K562 (cell line): Measurements from ENCODE around the gene RTP5.

Source experiments
- CEBPG ChIP-seq, 3 experiments: fragments of 200-800 bp in 1 of 3; sonication (Bioruptor generic) in 1 of 3; sonication (generic) in 1 of 3; formaldehyde crosslinking in 1 of 3; IDR thresholded peaks in 2 of 3; conservative IDR thresholded peaks in 1 of 3; 2 replicates each; pipeline versions ENCODE4 v1.6.1 to v1.8.0; 2016 to 2022; ENCODE audit warnings: missing compliant biosample characterization in 2 of 3, missing genetic modification characterization in 2 of 3, mild to moderate bottlenecking in 1 of 3, missing genetic modification reagents in 1 of 3
- CREB1 ChIP-seq, 2 experiments: sonication (generic) in 1 of 2; formaldehyde crosslinking in 1 of 2; IDR thresholded peaks; 2 replicates each; pipeline versions ENCODE4 v1.6.1 to v1.8.0; 2012 to 2022; ENCODE audit warnings: inconsistent platforms in 1 of 2, mild to moderate bottlenecking in 1 of 2, missing genetic modification reagents in 1 of 2, moderate library complexity in 1 of 2
- CTCF ChIP-seq, 3 experiments: IDR thresholded peaks in 2 of 3; conservative IDR thresholded peaks in 1 of 3; 2 replicates each; pipeline ENCODE4 v1.5.1; 2011 to 2012; ENCODE audit warnings: low read length in 3 of 3, mild to moderate bottlenecking in 3 of 3, control low read depth in 2 of 3, improper control_type of control experiment in 1 of 3, inconsistent platforms in 1 of 3, low read depth in 1 of 3, mixed read lengths in 1 of 3, moderate library complexity in 1 of 3; ENCODE audit not compliant: insufficient read depth in 2 of 3
- CUX1 ChIP-seq: fragments of 200-800 bp; sonication (Bioruptor generic); IDR thresholded peaks from 2 replicates; pipeline ENCODE4 v1.6.1; 2016; ENCODE audit warnings: missing genetic modification characterization, missing compliant biosample characterization
- EP300 ChIP-seq: IDR thresholded peaks from 2 replicates; pipeline ENCODE4 v1.6.1; 2012; ENCODE audit warnings: low read length, improper control_type of control experiment
- FUS ChIP-seq: fragments of 200-400 bp; formaldehyde crosslinking; optimal IDR thresholded peaks from 2 replicates; pipeline ENCODE3; 2017; ENCODE audit warnings: low read depth, low read length
- MEF2A ChIP-seq: IDR thresholded peaks from 2 replicates; pipeline ENCODE4 v1.6.1; 2011; ENCODE audit warnings: low read depth, mild to moderate bottlenecking, low read length, moderate library complexity; ENCODE audit not compliant: control insufficient read depth
- MXD1 ChIP-seq: fragments of 250-450 bp; sonication (Bioruptor Pico); IDR thresholded peaks from 2 replicates; pipeline ENCODE4 v1.8.0; 2021; ENCODE audit warnings: borderline replicate concordance, mild to moderate bottlenecking, moderate library complexity; ENCODE audit not compliant: poor library complexity, severe bottlenecking
- PKNOX1 ChIP-seq: fragments of 450-650 bp; IDR thresholded peaks from 2 replicates; pipeline ENCODE4 v1.6.1; 2016
- RFX5 ChIP-seq: IDR thresholded peaks from 2 replicates; pipeline ENCODE4 v1.6.1; 2011; ENCODE audit warnings: low read depth, mild to moderate bottlenecking, improper control_type of control experiment, low read length
- SRSF1 ChIP-seq: fragments of 200-400 bp; formaldehyde crosslinking; IDR thresholded peaks from 2 replicates; pipeline ENCODE4 v1.6.1; 2017; ENCODE audit warnings: mild to moderate bottlenecking, low read depth, low read length, moderate library complexity
- USF2 ChIP-seq: sonication (generic); formaldehyde crosslinking; IDR thresholded peaks from 2 replicates; pipeline ENCODE4 v1.5.0; 2020; ENCODE audit warnings: missing genetic modification reagents
- ZNF785 ChIP-seq: fragments of 250-450 bp; sonication (Bioruptor Pico); IDR thresholded peaks from 2 replicates; pipeline ENCODE4 v1.4.0; 2020; ENCODE audit warnings: mild to moderate bottlenecking

- no peak for TF ChIP-seq EP300
- TF ChIP-seq CTCF (IDR thresholded peaks at IDR 0.05 in 2 of 3, conservative IDR thresholded peaks at IDR 0.05 in 1 of 3; ENCODE audit: insufficient read depth in 2 of 3, low read depth in 1 of 3, low read length in 3 of 3), result no peak
- no peak for TF ChIP-seq PKNOX1
- TF ChIP-seq FUS, result no peak
- TF ChIP-seq SRSF1, result no peak
- TF ChIP-seq CREB1 (IDR thresholded peaks at IDR 0.05), result no peak
- no peak for TF ChIP-seq CREB1 (CRISPR knock-in tag; IDR thresholded peaks at IDR 0.05)
- TF ChIP-seq USF2, result no peak
- no peak for TF ChIP-seq MXD1 (CRISPR knock-in tag)
- no peak for TF ChIP-seq MEF2A
- no peak for TF ChIP-seq ZNF785 (CRISPR knock-in tag)
- no peak for TF ChIP-seq RFX5
- TF ChIP-seq CUX1 (CRISPR knock-in tag), result no peak
- no peak for TF ChIP-seq CEBPG (CRISPR knock-in tag; IDR thresholded peaks at IDR 0.05)
- no peak for TF ChIP-seq CEBPG (tag; conservative IDR thresholded peaks at IDR 0.05 in 1 of 2, IDR thresholded peaks at IDR 0.05 in 1 of 2)
Measured at GRCh38 chr2:241855888-241856422, 13.6 kb upstream of the RTP5 start.
